ENCODE data around the gene CPB1. TPM values are rescaled to one million over a fixed set of nuclear protein-coding genes. Genes with fewer than 3 reads are reported as not detected.

The CPB1 gene
- total and polyA plus RNA-seq, 11 donors, result 0.08 to 27.7 (median 2.0) TPM; not detected in 5

- no peaks in the 10 kb centered on the region for H3K4me1 ChIP-seq
- no peaks in the 10 kb centered on the region for H3K9me3 ChIP-seq
- H3K27me3 ChIP-seq, result peaks cover 0 to 23% (median 3%) of the 10 kb centered on the region in 9 donors
- DNase-seq (no peak), ATAC-seq (no peak)
- H3K27ac ChIP-seq, result no peak overlapping the region
- H3K36me3 ChIP-seq, result no peaks in the 10 kb centered on the region
- no peak overlapping the region for H3K4me3 ChIP-seq
- no peak for TF ChIP-seq POLR2A (IDR thresholded peaks at IDR 0.05)
- TF ChIP-seq, protein P1, sequence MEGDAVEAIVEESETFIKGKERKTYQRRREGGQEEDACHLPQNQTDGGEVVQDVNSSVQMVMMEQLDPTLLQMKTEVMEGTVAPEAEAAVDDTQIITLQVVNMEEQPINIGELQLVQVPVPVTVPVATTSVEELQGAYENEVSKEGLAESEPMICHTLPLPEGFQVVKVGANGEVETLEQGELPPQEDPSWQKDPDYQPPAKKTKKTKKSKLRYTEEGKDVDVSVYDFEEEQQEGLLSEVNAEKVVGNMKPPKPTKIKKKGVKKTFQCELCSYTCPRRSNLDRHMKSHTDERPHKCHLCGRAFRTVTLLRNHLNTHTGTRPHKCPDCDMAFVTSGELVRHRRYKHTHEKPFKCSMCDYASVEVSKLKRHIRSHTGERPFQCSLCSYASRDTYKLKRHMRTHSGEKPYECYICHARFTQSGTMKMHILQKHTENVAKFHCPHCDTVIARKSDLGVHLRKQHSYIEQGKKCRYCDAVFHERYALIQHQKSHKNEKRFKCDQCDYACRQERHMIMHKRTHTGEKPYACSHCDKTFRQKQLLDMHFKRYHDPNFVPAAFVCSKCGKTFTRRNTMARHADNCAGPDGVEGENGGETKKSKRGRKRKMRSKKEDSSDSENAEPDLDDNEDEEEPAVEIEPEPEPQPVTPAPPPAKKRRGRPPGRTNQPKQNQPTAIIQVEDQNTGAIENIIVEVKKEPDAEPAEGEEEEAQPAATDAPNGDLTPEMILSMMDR (IDR thresholded peaks at IDR 0.05), result peak; percentile 63 to 85 (median 72)
- intact Hi-C loops (cut with DNase I), result loop anchor here in 8 of 10 donors (1.0 to 10.0 kb wide), 8 partner anchors 81 to 413 kb away; no protein-coding TSS in a partner anchor
- 6 to 10% (median 7%) methylated on average over 1 of the region's 1 CpG for WGBS, 4 donors
These were observed 33.8 kb downstream of the CPB1 start for GRCh38 chr3:148861277-148861869.

GRCh38 chr3:148863297-148863696 is 35.7 kb downstream of the CPB1 start:
- DNase-seq (no peak), ATAC-seq (no peak)
- WGBS, 4 donors, result 15 to 36% (median 19%) methylated on average over 4 of the region's 4 CpGs
- H3K4me1 ChIP-seq, result no peaks in the 10 kb centered on the region
- no peak overlapping the region for H3K27ac ChIP-seq
- peaks cover 0 to 26% (median 3%) of the 10 kb centered on the region in 9 donors for H3K27me3 ChIP-seq
- intact Hi-C loops (cut with DNase I), result loop anchor here in 6 of 10 donors (2.0 to 10.0 kb wide), 5 partner anchors 78 to 412 kb away; no protein-coding TSS in a partner anchor
- TF ChIP-seq, protein P1 (IDR thresholded peaks at IDR 0.05), result no peak
- no peak for TF ChIP-seq POLR2A (IDR thresholded peaks at IDR 0.05)
- H3K9me3 ChIP-seq, result no peaks in the 10 kb centered on the region
- H3K36me3 ChIP-seq, result no peaks in the 10 kb centered on the region
- H3K4me3 ChIP-seq, result no peak overlapping the region

DNA sequence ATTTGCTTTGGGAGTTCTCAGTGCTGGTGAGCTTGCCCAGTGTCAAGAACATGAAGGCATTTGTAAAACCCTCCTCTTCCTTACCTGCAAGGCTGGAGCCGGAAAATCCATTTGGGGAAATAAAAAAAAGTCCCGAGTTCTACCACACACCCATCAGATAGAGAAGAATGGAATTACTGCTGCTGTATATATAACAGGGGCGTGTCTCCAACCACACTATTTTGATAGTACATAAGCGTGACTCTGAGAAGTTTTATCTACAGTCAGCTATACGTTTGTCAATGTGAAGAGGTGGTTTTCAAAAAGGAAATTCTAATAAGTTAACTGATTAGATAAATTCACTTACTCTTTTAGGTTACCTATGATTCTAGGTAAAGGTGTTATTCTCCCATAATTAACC is 36.2 kb downstream of the CPB1 start:
- no peaks in the 10 kb centered on the region for H3K9me3 ChIP-seq
- H3K27ac ChIP-seq, result no peak overlapping the region
- H3K27me3 ChIP-seq, result peaks cover 0 to 26% (median 3%) of the 10 kb centered on the region in 9 donors
- DNase-seq (no peak), ATAC-seq (no peak)
- no peak for TF ChIP-seq POLR2A (IDR thresholded peaks at IDR 0.05)
- H3K36me3 ChIP-seq, result no peaks in the 10 kb centered on the region
- no peak overlapping the region for H3K4me3 ChIP-seq
- WGBS, 4 donors, result 59 to 66% (median 63%) methylated on average over 5 of the region's 5 CpGs
- intact Hi-C loops (cut with DNase I), result loop anchor here in 6 of 10 donors (2.0 to 10.0 kb wide), 5 partner anchors 77 to 411 kb away; no protein-coding TSS in a partner anchor
- H3K4me1 ChIP-seq, result no peaks in the 10 kb centered on the region

DNA sequence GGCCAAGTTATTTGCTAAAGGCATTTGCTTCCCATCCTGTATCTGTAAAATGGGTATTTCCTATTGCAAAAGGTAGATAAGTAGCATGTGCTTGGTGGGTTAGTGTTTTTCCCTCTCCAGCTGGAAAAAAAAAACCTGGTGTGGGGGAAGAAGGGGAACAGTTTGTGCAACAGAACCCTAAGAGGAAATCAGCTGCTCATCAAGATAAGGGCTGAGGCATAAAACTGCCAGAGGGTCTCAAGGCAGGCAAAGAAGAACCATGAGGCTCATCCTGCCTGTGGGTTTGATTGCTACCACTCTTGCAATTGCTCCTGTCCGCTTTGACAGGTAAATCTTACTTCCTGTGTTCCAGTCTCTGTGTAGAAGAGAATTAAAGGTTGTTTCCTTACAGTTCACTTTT is 37.4 kb downstream of the CPB1 start, which contains the start of gene CPA3:
Gene CPA3 (plus strand): TSS at position 248 of the 400 bp plus-strand sequence. CDS start 12 bp downstream, at position 260.
- H3K4me1 ChIP-seq, result no peaks in the 10 kb centered on the region
- TF ChIP-seq, protein P1 (IDR thresholded peaks at IDR 0.05), result no peak
- no peak for TF ChIP-seq POLR2A (IDR thresholded peaks at IDR 0.05)
- H3K27me3 ChIP-seq, result peaks cover 0 to 26% (median 3%) of the 10 kb centered on the region in 9 donors
- H3K36me3 ChIP-seq, result no peaks in the 10 kb centered on the region
- intact Hi-C loops (cut with DNase I), result loop anchor here in 2 of 10 donors (10.0 kb wide), 1 partner anchor 410 kb away; no protein-coding TSS in a partner anchor
- no peak for ATAC-seq
- no peak within 1 kb of the TSS for H3K4me3 ChIP-seq
- no peak within 1 kb of the TSS for H3K27ac ChIP-seq
- 67 to 80% (median 73%) methylated on average over 1 of the region's 1 CpG for WGBS, 4 donors
- H3K9me3 ChIP-seq, result no peaks in the 10 kb centered on the region
- DNase-seq, result no peak

All from heart left ventricle (tissue), 16 donors.